GM23248 (cell line): ENCODE data around the gene NAGPA. TPM values are rescaled to one million over a fixed set of nuclear protein-coding genes. Genes with fewer than 3 reads are reported as not detected.

ENCODE experiments used
- DNase-seq: peaks from one replicate; pipeline ENCODE4 v3.0.0-alpha.2; 2015
- H2AFZ ChIP-seq: fragments of 200-600 bp; sonication (generic); 2 replicates; pipeline ENCODE4 v1.6.1; 2016; ENCODE audit warnings: antibody characterized with exemption
- H3F3A ChIP-seq: fragments of 200-600 bp; sonication (generic); 2 replicates; pipeline ENCODE4 v1.6.1; 2016; ENCODE audit warnings: mild to moderate bottlenecking, antibody characterized with exemption, mixed run types; ENCODE audit not compliant: insufficient read depth
- H3K27ac ChIP-seq: fragments of 200-600 bp; sonication (generic); 2 replicates; pipeline ENCODE4 v1.5.1; 2016; ENCODE audit warnings: mild to moderate bottlenecking
- H3K27me3 ChIP-seq: fragments of 200-600 bp; sonication (generic); replicated peaks from 2 replicates; pipeline ENCODE4 v1.6.1; 2016; ENCODE audit warnings: mild to moderate bottlenecking; ENCODE audit not compliant: insufficient read depth
- H3K36me3 ChIP-seq: fragments of 200-600 bp; sonication (generic); 2 replicates; pipeline ENCODE4 v1.6.1; 2016; ENCODE audit warnings: low read depth, mild to moderate bottlenecking
- H3K4me1 ChIP-seq: fragments of 200-600 bp; sonication (generic); 2 replicates; pipeline ENCODE4 v1.6.1; 2016; ENCODE audit warnings: mild to moderate bottlenecking; ENCODE audit not compliant: insufficient read depth
- H3K4me2 ChIP-seq: fragments of 200-600 bp; sonication (generic); one replicate; pipeline ENCODE4 v1.6.1; 2016; ENCODE audit warnings: mild to moderate bottlenecking; ENCODE audit not compliant: unreplicated experiment
- H3K4me3 ChIP-seq: fragments of 200-600 bp; sonication (generic); 2 replicates; pipeline ENCODE4 v1.5.1; 2016; ENCODE audit warnings: mild to moderate bottlenecking
- H3K79me2 ChIP-seq: fragments of 200-600 bp; sonication (generic); 2 replicates; pipeline ENCODE4 v1.6.1; 2016; ENCODE audit warnings: mild to moderate bottlenecking; ENCODE audit not compliant: insufficient read depth
- H3K9ac ChIP-seq: fragments of 200-600 bp; sonication (generic); 2 replicates; pipeline ENCODE4 v1.6.1; 2016; ENCODE audit warnings: mild to moderate bottlenecking
- H3K9me2 ChIP-seq: fragments of 200-600 bp; sonication (generic); 2 replicates; pipeline ENCODE4 v1.6.1; 2016; ENCODE audit warnings: mixed run types, mild to moderate bottlenecking, moderate library complexity; ENCODE audit not compliant: insufficient read depth
- H3K9me3 ChIP-seq: fragments of 200-600 bp; sonication (generic); one replicate; pipeline ENCODE4 v1.6.1; 2017; ENCODE audit warnings: low read depth
- H4K20me1 ChIP-seq: fragments of 200-600 bp; sonication (generic); 2 replicates; pipeline ENCODE4 v1.6.0; 2016; ENCODE audit not compliant: insufficient read depth
- EZH2 ChIP-seq: fragments of 200-600 bp; sonication (generic); IDR thresholded peaks from 2 replicates; pipeline ENCODE4 v1.6.1; 2018; ENCODE audit warnings: antibody characterized with exemption, mild to moderate bottlenecking; ENCODE audit not compliant: insufficient read depth, poor library complexity, severe bottlenecking
- EZH2phosphoT487 ChIP-seq: fragments of 200-600 bp; sonication (generic); IDR thresholded peaks from 2 replicates; pipeline ENCODE4 v1.6.1; 2018; ENCODE audit warnings: antibody characterized with exemption, moderate library complexity, mild to moderate bottlenecking, low read depth; ENCODE audit not compliant: insufficient read depth
- WGBS, 2 experiments: methylation state at CpG; one replicate each; pipeline ENCODE4 v1.1.6; 2015 to 2017; ENCODE audit warnings: low lambda C conversion rate in 2 of 2, low coverage in 1 of 2; ENCODE audit errors: missing lambda C conversion rate in 2 of 2; 5-methylcytosine and 5-hydroxymethylcytosine counted together
- in situ Hi-C: fragments of 300-500 bp; cut with MboI; formaldehyde crosslinking; loops from 2 replicates; pipeline ENCODE4 v1.15.0; 2020
- polyA plus RNA-seq: library from polyadenylated mRNA; unstranded; fragments of >200 nt; fragmentation: Nextera tagmentation; extraction: Ambion mirVana; gene quantifications from 2 replicates; pipeline ENCODE4 v1.2.1, GENCODE V29; 2016
- total RNA-seq: library from RNA; depleted of rRNA; stranded (reverse); fragments of >200 nt; shearing (Covaris generic); gene quantifications from 2 replicates; pipeline ENCODE4 v1.2.3, GENCODE V29; 2014

NAGPA gene
- total and polyA plus RNA-seq, 2 experiments from 2014 or later = 16.3 to 61.0 TPM

GRCh38 chr16:5064915-5065314, 31.2 kb upstream of the NAGPA start:
- Histone ChIP-seq H3K27me3 (peaks cover 8% of the 10 kb centered on the region; the same call in 1 of the 2 replicates), H3F3A (no peaks in the 10 kb centered on the region), H3K9ac (no peak overlapping the region), H3K4me1 (no peaks in the 10 kb centered on the region), H4K20me1 (no peaks in the 10 kb centered on the region), H3K36me3 (no peaks in the 10 kb centered on the region), H3K4me3 (no peak overlapping the region), H2AFZ (no peak overlapping the region), H3K79me2 (no peaks in the 10 kb centered on the region), H3K9me2 (no peaks in the 10 kb centered on the region), H3K4me2 (no peak overlapping the region), H3K9me3 (no peaks in the 10 kb centered on the region), H3K27ac (no peak overlapping the region)
- in situ Hi-C loops = no loop called here
- TF ChIP-seq EZH2 (no peak), EZH2phosphoT487 (no peak)
- whole genome bisulfite sequencing, 2 experiments = 75 to 80% methylated on average over 7 of the region's 7 CpGs
- no peak for DNase-seq

DNA sequence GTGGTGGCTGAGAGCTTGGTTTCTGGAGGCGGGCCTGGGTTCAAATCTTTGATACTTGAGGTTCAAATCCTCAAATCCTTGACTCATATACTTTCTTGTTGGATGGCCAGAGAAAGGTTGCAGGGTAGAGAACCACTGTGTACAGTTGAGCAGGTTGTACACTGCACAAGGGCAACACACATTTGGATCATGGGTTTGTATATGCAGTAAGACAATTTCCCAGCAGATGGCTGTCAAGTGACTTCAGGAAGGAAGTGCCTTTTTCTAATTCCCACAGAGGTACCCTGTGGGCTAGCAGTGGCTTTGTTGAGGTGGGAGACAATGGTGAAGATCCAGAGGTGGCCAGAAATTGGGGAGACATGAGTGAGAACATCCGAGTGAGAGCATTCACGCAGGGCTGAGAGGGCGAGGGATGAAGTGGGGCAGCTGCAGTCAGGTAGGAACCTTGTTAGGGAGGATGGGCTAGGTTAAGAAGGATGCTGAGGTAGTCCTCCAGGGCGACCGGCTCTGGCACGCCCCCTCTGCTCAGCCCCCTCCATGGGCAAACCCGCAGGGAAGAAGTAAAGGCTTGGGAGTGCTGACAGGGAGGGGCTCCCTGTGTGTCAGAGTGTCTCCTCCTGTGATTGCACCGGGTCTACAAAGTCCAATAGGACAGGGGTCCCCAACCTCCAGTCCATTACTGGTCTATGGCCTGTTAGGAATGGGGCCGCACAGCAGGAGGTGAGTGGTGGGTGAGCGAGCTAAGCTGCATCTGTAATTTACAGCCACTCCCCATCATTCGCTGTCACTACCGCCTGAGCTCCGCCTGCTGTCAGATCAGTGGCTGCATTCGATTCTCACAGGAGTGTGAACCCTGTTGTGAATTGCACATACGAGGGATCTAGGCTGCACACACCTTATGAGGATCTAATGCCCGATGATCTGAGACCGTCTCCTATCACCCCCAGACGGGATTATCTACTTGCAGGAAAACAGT, 29.3 kb upstream of the NAGPA start:
- no peak for DNase-seq
- no peaks in the 10 kb centered on the region for H3K9me3 ChIP-seq
- H3K4me2 ChIP-seq = no peak overlapping the region
- WGBS, 2 experiments = 55 to 57% methylated on average over 19 of the region's 19 CpGs
- no peaks in the 10 kb centered on the region for H3K79me2 ChIP-seq
- H3K27ac ChIP-seq = no peak overlapping the region
- H3K9me2 ChIP-seq = no peaks in the 10 kb centered on the region
- no peaks in the 10 kb centered on the region for H4K20me1 ChIP-seq
- H3K27me3 ChIP-seq = peaks cover 8% of the 10 kb centered on the region; the same call in 1 of the 2 replicates
- no peak overlapping the region for H2AFZ ChIP-seq
- H3K4me3 ChIP-seq = no peak overlapping the region
- H3K4me1 ChIP-seq = no peaks in the 10 kb centered on the region
- in situ Hi-C loops = no loop called here
- no peaks in the 10 kb centered on the region for H3F3A ChIP-seq
- no peak overlapping the region for H3K9ac ChIP-seq
- no peak for TF ChIP-seq EZH2phosphoT487
- no peak for TF ChIP-seq EZH2
- H3K36me3 ChIP-seq = no peaks in the 10 kb centered on the region

GRCh38 chr16:5062051-5062450, 28.3 kb upstream of the NAGPA start:
- no peak for DNase-seq
- Histone ChIP-seq H3K4me2 (no peak overlapping the region), H3F3A (no peaks in the 10 kb centered on the region), H3K27ac (no peak overlapping the region), H2AFZ (no peak overlapping the region), H3K36me3 (no peaks in the 10 kb centered on the region), H4K20me1 (no peaks in the 10 kb centered on the region), H3K4me3 (no peak overlapping the region), H3K27me3 (peaks cover 8% of the 10 kb centered on the region; the same call in 1 of the 2 replicates), H3K79me2 (no peaks in the 10 kb centered on the region), H3K9ac (no peak overlapping the region), H3K9me2 (no peaks in the 10 kb centered on the region), H3K4me1 (no peaks in the 10 kb centered on the region), H3K9me3 (no peaks in the 10 kb centered on the region)
- TF ChIP-seq EZH2phosphoT487 (no peak), EZH2 (no peak)
- WGBS, 2 experiments = 75 to 78% methylated on average over 10 to 11 of the region's 11 CpGs
- in situ Hi-C loops = no loop called here

DNA sequence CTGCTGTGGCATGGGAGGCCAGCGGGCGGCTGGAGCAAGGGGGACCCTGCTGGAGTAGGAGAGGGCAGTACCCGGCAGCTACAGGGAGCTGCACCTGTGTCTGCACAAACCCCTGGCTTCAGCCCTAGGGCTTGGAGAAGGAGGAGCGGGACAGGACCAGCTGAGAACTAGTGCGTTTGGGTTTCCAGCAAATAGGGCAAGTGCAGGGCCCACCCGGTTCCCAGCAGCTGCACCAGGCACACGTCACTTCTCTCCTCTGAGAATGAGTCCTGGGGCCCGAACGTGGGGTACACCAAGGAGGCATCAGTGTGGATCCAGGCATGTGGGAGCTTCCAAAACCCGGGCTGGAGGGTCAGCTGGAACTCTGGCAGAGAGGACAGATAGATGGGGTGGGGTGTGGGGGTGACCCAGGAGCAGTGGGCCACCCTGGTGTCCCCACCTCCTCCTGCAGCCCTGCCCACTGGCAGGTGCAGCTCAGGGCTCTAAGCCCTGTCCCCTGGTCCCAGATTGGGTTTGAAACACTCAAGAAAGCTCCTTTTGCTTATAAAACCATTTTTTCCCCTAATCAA, 26.4 kb upstream of the NAGPA start:
- H3K79me2 ChIP-seq = no peaks in the 10 kb centered on the region
- no peak overlapping the region for H2AFZ ChIP-seq
- no peak for TF ChIP-seq EZH2
- no peak for TF ChIP-seq EZH2phosphoT487
- H3K9me2 ChIP-seq = no peaks in the 10 kb centered on the region
- H3F3A ChIP-seq = no peaks in the 10 kb centered on the region
- H3K9me3 ChIP-seq = no peaks in the 10 kb centered on the region
- 54 to 58% methylated on average over 9 to 10 of the region's 10 CpGs for WGBS, 2 experiments
- H4K20me1 ChIP-seq = no peaks in the 10 kb centered on the region
- H3K4me3 ChIP-seq = no peak overlapping the region
- DNase-seq = no peak
- H3K4me2 ChIP-seq = no peak overlapping the region
- H3K27me3 ChIP-seq = no peaks in the 10 kb centered on the region
- no peaks in the 10 kb centered on the region for H3K4me1 ChIP-seq
- in situ Hi-C loops = no loop called here
- H3K9ac ChIP-seq = no peak overlapping the region
- no peaks in the 10 kb centered on the region for H3K36me3 ChIP-seq
- H3K27ac ChIP-seq = no peak overlapping the region
